Transverse colon (tissue), 4 donors: ENCODE measurements around the gene DPM2. TPM values are rescaled to one million over a fixed set of nuclear protein-coding genes. Genes with fewer than 3 reads are reported as not detected.

Source experiments
- DNase-seq: peaks from one replicate; pipeline ENCODE4 v3.0.0-alpha.2; 2019
- H3K27ac ChIP-seq, 4 donors: fragments of 200-600 bp; sonication (generic); 2 replicates each; pipeline ENCODE4 v1.5.1; 2016 to 2018; ENCODE audit warnings: inconsistent platforms in 4 of 4
- H3K27me3 ChIP-seq: fragments of 200-600 bp; sonication (generic); 2 replicates; pipeline ENCODE4 v1.5.1; 2017; ENCODE audit warnings: inconsistent platforms
- H3K36me3 ChIP-seq, 4 donors: fragments of 200-600 bp; sonication (generic); 2 replicates each; pipeline ENCODE4 v1.5.1; 2017 to 2019; ENCODE audit warnings: inconsistent platforms in 4 of 4
- H3K4me1 ChIP-seq, 4 donors: fragments of 200-600 bp; sonication (generic); 2 replicates each; pipeline ENCODE4 v1.5.1; 2017 to 2020; ENCODE audit warnings: inconsistent platforms in 4 of 4
- H3K4me3 ChIP-seq, 4 donors: fragments of 200-600 bp; sonication (generic); 1 replicate in 1 of 4; 2 replicates in 3 of 4; pipeline versions ENCODE4 v1.5.1 to v1.6.1; 2017 to 2019; ENCODE audit warnings: inconsistent platforms in 4 of 4
- H3K9me3 ChIP-seq, 2 donors: fragments of 200-600 bp; sonication (generic); 2 replicates each; pipeline ENCODE4 v1.5.1; 2017 to 2019; ENCODE audit warnings: inconsistent platforms in 2 of 2
- CTCF ChIP-seq, 5 experiments: fragments of 200-600 bp in 3 of 5; fragments of 450-650 bp in 2 of 5; sonication (generic) in 3 of 5; IDR thresholded peaks; 1 replicate in 2 of 5; 2 replicates in 3 of 5; pipeline ENCODE4 v1.5.1; 2016 to 2017; ENCODE audit warnings: antibody characterized with exemption in 5 of 5, inconsistent platforms in 3 of 5, mild to moderate bottlenecking in 2 of 5, moderate library complexity in 1 of 5
- EP300 ChIP-seq: sonication (generic); formaldehyde crosslinking; IDR thresholded peaks from one replicate; pipeline ENCODE4 v1.6.1; 2017; ENCODE audit warnings: antibody characterized with exemption, low read depth
- POLR2A ChIP-seq: fragments of 450-650 bp; IDR thresholded peaks from one replicate; pipeline ENCODE4 v1.6.1; 2016; ENCODE audit warnings: antibody characterized with exemption, mild to moderate bottlenecking, moderate library complexity
- POLR2AphosphoS5 ChIP-seq, 3 donors: sonication (generic); formaldehyde crosslinking; IDR thresholded peaks; one replicate each; pipeline ENCODE4 v1.6.1; 2016; ENCODE audit warnings: antibody characterized with exemption in 3 of 3
- WGBS, 2 donors: methylation state at CpG; one replicate each; pipeline ENCODE4 v1.1.5; 2018; ENCODE audit warnings: low coverage in 1 of 2; 5-methylcytosine and 5-hydroxymethylcytosine counted together
- in situ Hi-C, 4 donors: fragments of 200-750 bp; cut with MboI; loops; one replicate each; pipeline versions ENCODE4 v1.15.0 to v1.15.1; 2017; ENCODE audit warnings: low sequenced_read_pairs in 3 of 4, low pct_ligation_motif_present in 1 of 4, low pct_unique_long_range_greater_than_20kb in 1 of 4
- intact Hi-C: fragments of 100-400 bp; cut with DNase I; formaldehyde crosslinking; loops from one replicate; pipeline ENCODE4 v1.15.1; 2023; ENCODE audit warnings: low total_unique reads
- total RNA-seq, 4 donors: library from RNA; depleted of rRNA; stranded (reverse); fragments of >200 nt; gene quantifications; one replicate each; pipeline ENCODE4 v1.1.0, GENCODE V29; 2016

DPM2 gene
- total RNA-seq, 4 donors from 2014 or later, result 20.6 to 249 (median 26.3) TPM

- in situ Hi-C loops, result no loop called here
- DNase-seq, result peak; percentile 79
- WGBS, 2 donors, result 1% methylated on average over 20 of the region's 61 CpGs; no CpG with 5 or more reads in 1 of the 2 donors
- Histone ChIP-seq H3K27ac (peak overlapping the region; percentile 94 to 98 (median 98)), H3K4me1 (peaks cover 27 to 48% (median 46%) of the 10 kb centered on the region in 4 donors), H3K36me3 (no peaks in the 10 kb centered on the region), H3K27me3 (no peaks in the 10 kb centered on the region), H3K4me3 (peak overlapping the region; percentile 74 to 91 (median 90)), H3K9me3 (no peaks in the 10 kb centered on the region)
- intact Hi-C loops, result loop anchor here (5.0 to 10.0 kb wide), 2 partner anchors 38 to 65 kb away; no protein-coding TSS in a partner anchor
- TF ChIP-seq EP300 (no peak), POLR2A (peak; percentile 88), CTCF (IDR thresholded peaks at IDR 0.05) (no peak), POLR2AphosphoS5 (IDR thresholded peaks at IDR 0.05) (peak; percentile 67 to 95 (median 91))
Measured at GRCh38 chr9:127980060-127980705, 42.5 kb upstream of the DPM2 start.

- in situ Hi-C loops, result no loop called here
- 2% methylated on average over 23 of the region's 24 CpGs; no CpG with 5 or more reads in 1 of the 2 donors for WGBS, 2 donors
- Histone ChIP-seq H3K4me1 (peaks cover 34 to 55% (median 53%) of the 10 kb centered on the region in 4 donors), H3K36me3 (no peaks in the 10 kb centered on the region), H3K27ac (peak overlapping the region; percentile 94 to 98 (median 98)), H3K9me3 (no peaks in the 10 kb centered on the region), H3K27me3 (no peaks in the 10 kb centered on the region), H3K4me3 (peak overlapping the region; percentile 74 to 91 (median 90))
- TF ChIP-seq POLR2A, result peak; percentile 51
- TF ChIP-seq CTCF (IDR thresholded peaks at IDR 0.05), result peak in 1 of 5 experiments; percentile 15
- TF ChIP-seq EP300, result no peak
- peak in 2 of 3 donors; percentile 24 to 42 for TF ChIP-seq POLR2AphosphoS5 (IDR thresholded peaks at IDR 0.05)
- DNase-seq, result peak; percentile 75
- intact Hi-C loops, result loop anchor here (5.0 to 10.0 kb wide), 2 partner anchors 37 to 65 kb away; no protein-coding TSS in a partner anchor
Measured at GRCh38 chr9:127979333-127980059, 41.8 kb upstream of the DPM2 start.

GRCh38 chr9:127979015-127979332 lies 41.3 kb upstream of the DPM2 start:
- H3K27me3 ChIP-seq, result no peaks in the 10 kb centered on the region
- H3K4me3 ChIP-seq, result peak overlapping the region; percentile 74 to 91 (median 90)
- WGBS, 2 donors, result 0 to 17% methylated on average over 1 to 5 of the region's 5 CpGs
- no peaks in the 10 kb centered on the region for H3K36me3 ChIP-seq
- intact Hi-C loops, result no loop called here
- in situ Hi-C loops, result no loop called here
- no peak for DNase-seq
- TF ChIP-seq POLR2AphosphoS5 (IDR thresholded peaks at IDR 0.05) (no peak), EP300 (no peak), CTCF (IDR thresholded peaks at IDR 0.05) (no peak), POLR2A (no peak)
- no peaks in the 10 kb centered on the region for H3K9me3 ChIP-seq
- peak overlapping the region; percentile 94 to 98 (median 98) for H3K27ac ChIP-seq
- peaks cover 39 to 60% (median 58%) of the 10 kb centered on the region in 4 donors for H3K4me1 ChIP-seq

GRCh38 chr9:127977884-127978647 lies 40.4 kb upstream of the DPM2 start:
- H3K27ac ChIP-seq, result peak overlapping the region; percentile 94 to 98 (median 98)
- H3K27me3 ChIP-seq, result no peaks in the 10 kb centered on the region
- peak overlapping the region; percentile 74 to 91 (median 90) for H3K4me3 ChIP-seq
- H3K9me3 ChIP-seq, result no peaks in the 10 kb centered on the region
- peaks cover 48 to 70% (median 67%) of the 10 kb centered on the region in 4 donors for H3K4me1 ChIP-seq
- no peak for TF ChIP-seq POLR2AphosphoS5 (IDR thresholded peaks at IDR 0.05)
- TF ChIP-seq CTCF (IDR thresholded peaks at IDR 0.05), result peak in 3 of 5 experiments; percentile 4 to 31 (median 21)
- H3K36me3 ChIP-seq, result no peaks in the 10 kb centered on the region
- 9 to 38% methylated on average over 2 to 12 of the region's 12 CpGs for WGBS, 2 donors
- in situ Hi-C loops (no loop called here), intact Hi-C loops (no loop called here)
- peak; percentile 71 for DNase-seq
